Adrenal gland (tissue), 5 donors: Measurements from ENCODE around the gene BCAS3.

Experiments
- POLR2A ChIP-seq, 2 donors: fragments of 450-650 bp; IDR thresholded peaks; one replicate each; pipeline ENCODE4 v1.6.1; 2017; ENCODE audit warnings: antibody characterized with exemption in 2 of 2, mild to moderate bottlenecking in 2 of 2, moderate library complexity in 1 of 2
- TF ChIP-seq, protein P1 (sequence below), 6 experiments: fragments of 450-650 bp in 4 of 6; fragments of 200-600 bp in 2 of 6; sonication (generic) in 1 of 6; IDR thresholded peaks; 1 replicate in 5 of 6; 2 replicates in 1 of 6; pipeline versions ENCODE4 v1.5.1 to v1.8.0; 2016 to 2021; ENCODE audit warnings: antibody characterized with exemption in 6 of 6, mild to moderate bottlenecking in 2 of 6, moderate library complexity in 1 of 6
- donor health status: DM: no; HTN: no; CAD: no.

DNA sequence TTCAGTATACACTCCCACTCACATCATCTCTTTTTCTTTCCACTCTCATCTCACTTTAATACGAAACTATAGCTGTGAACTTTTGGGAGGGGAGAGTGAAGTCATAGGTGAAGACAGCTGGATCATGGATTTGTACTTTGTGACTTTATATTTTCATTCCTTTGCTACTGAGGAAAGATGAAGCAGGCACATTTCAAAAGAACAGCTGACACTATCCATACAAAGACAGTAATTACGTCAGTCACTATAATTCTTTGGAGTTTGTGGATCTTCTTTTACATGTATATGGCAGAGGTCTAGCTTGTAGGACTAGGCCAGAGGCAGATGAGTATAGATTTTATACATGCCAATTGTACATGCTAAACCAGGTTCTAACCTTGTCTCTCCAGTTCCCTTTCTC is 346.3 kb downstream of the BCAS3 start:
- TF ChIP-seq, protein P1, sequence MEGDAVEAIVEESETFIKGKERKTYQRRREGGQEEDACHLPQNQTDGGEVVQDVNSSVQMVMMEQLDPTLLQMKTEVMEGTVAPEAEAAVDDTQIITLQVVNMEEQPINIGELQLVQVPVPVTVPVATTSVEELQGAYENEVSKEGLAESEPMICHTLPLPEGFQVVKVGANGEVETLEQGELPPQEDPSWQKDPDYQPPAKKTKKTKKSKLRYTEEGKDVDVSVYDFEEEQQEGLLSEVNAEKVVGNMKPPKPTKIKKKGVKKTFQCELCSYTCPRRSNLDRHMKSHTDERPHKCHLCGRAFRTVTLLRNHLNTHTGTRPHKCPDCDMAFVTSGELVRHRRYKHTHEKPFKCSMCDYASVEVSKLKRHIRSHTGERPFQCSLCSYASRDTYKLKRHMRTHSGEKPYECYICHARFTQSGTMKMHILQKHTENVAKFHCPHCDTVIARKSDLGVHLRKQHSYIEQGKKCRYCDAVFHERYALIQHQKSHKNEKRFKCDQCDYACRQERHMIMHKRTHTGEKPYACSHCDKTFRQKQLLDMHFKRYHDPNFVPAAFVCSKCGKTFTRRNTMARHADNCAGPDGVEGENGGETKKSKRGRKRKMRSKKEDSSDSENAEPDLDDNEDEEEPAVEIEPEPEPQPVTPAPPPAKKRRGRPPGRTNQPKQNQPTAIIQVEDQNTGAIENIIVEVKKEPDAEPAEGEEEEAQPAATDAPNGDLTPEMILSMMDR (IDR thresholded peaks at IDR 0.05) = no peak
- no peak for TF ChIP-seq POLR2A (IDR thresholded peaks at IDR 0.05)
